GM12878 (cell line): Measurements from ENCODE around the gene MRTFA.

Experiments used
- ATF2 ChIP-seq: IDR thresholded peaks from 2 replicates; pipeline ENCODE4 v1.6.1; 2012; ENCODE audit warnings: low read length, inconsistent platforms
- CREB1 ChIP-seq: IDR thresholded peaks from 2 replicates; pipeline ENCODE4 v1.6.1; 2012; ENCODE audit warnings: low read depth, mild to moderate bottlenecking, inconsistent platforms
- CTCF ChIP-seq, 3 experiments: IDR thresholded peaks in 2 of 3; conservative IDR thresholded peaks in 1 of 3; 2 replicates each; pipeline ENCODE4 v1.5.1; 2011; ENCODE audit warnings: low read depth in 3 of 3, low read length in 3 of 3, mild to moderate bottlenecking in 3 of 3, control low read depth in 2 of 3, moderate library complexity in 2 of 3, inconsistent platforms in 1 of 3, mixed read lengths in 1 of 3; ENCODE audit not compliant: control insufficient read depth in 2 of 3, insufficient read depth in 1 of 3; ENCODE audit errors: extremely low read depth in 1 of 3
- HDAC2 ChIP-seq: fragments of 200-600 bp; sonication (generic); IDR thresholded peaks from 2 replicates; pipeline ENCODE4 v1.6.1; 2017
- KDM1A ChIP-seq: fragments of 200-600 bp; sonication (generic); IDR thresholded peaks from 2 replicates; pipeline ENCODE4 v1.6.1; 2016; ENCODE audit warnings: borderline replicate concordance
- NR2C2 ChIP-seq: IDR thresholded peaks from 2 replicates; pipeline ENCODE4 v1.6.1; 2011; ENCODE audit warnings: borderline replicate concordance, low read depth; ENCODE audit not compliant: control insufficient read depth, insufficient read length
- POLR2A ChIP-seq: IDR thresholded peaks from 2 replicates; pipeline ENCODE4 v1.6.1; 2011; ENCODE audit warnings: low read depth, mild to moderate bottlenecking, low read length

DNA sequence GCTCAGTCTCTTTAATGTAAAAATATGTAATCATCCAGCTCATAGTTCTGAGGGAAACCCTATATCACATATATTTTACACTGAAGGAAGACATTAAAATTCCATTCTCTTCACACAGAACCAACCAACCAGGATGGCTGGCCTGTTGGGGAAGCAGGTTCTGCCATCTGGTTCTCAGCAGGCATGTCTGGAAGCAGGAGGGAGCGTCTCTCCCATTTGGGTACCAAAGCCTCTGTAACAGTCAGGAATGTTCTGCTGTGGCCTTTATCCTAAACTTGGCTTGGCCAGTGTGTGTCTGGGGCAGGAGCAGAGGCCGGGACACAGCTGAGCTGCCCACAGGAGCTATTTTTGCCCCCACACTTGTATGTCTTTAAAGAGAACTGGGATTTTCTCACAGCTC is 236.9 kb downstream of the MRTFA start:
- no peak for TF ChIP-seq HDAC2
- TF ChIP-seq NR2C2 = no peak
- no peak for TF ChIP-seq CTCF (IDR thresholded peaks at IDR 0.05 in 2 of 3, conservative IDR thresholded peaks at IDR 0.05 in 1 of 3; ENCODE audit: control insufficient read depth in 2 of 3, extremely low read depth in 1 of 3, insufficient read depth in 1 of 3, low read depth in 3 of 3, low read length in 3 of 3)
- no peak for TF ChIP-seq CREB1
- TF ChIP-seq POLR2A = no peak
- no peak for TF ChIP-seq KDM1A
- TF ChIP-seq ATF2 = no peak
